ENCODE results near the gene OTUB2.

- TF ChIP-seq GATA2 (IDR thresholded peaks at IDR 0.05; ENCODE audit: low read depth, low read length) (no peak), GATA3 (IDR thresholded peaks at IDR 0.05; ENCODE audit: low read depth, low read length) (no peak)
These were observed 839 bp downstream of the OTUB2 start for GRCh38 chr14:94026889-94027469.

Measured in SH-SY5Y (cell line).